ENCODE results near the gene COP1. TPM values are rescaled to one million over a fixed set of nuclear protein-coding genes. Genes with fewer than 3 reads are reported as not detected.

COP1 gene
- total and polyA plus RNA-seq, 2 of the 8 experiments (the other 6 are each of a cell fraction or from before 2014, with no cell fraction given) = 26.2 to 44.9 TPM

DNA sequence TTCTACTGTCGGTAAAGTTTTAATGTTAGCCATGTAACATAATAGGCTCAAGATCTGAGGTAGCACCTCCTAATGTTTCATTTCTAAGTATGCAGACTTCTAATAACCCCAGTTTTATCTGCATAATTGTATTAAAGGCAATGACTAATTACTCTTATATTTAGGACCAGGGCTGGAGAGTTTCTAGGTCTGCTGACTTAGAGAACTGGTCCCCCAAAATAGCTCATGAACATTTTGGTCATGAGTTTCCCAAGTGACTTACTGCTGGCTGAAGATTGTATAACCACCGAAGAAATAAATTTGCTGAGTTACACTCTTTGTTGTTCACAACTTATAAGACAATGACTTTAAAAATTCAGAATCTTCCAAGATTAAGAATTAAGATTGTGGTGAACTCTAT, 265.9 kb downstream of the COP1 start:
- H3K56ac ChIP-seq (replicated peaks; ENCODE audit: insufficient read length, low read depth, low read length) = no peak overlapping the region
- H3K18ac ChIP-seq (ENCODE audit: extremely low read depth, low read length) = no peak overlapping the region
- no peak overlapping the region for H3K4ac ChIP-seq (replicated peaks; ENCODE audit: insufficient read length, low read depth, low read length)
- no peak overlapping the region for H4K8ac ChIP-seq (ENCODE audit: extremely low read depth, insufficient read depth, low read length)
- ChIA-PET POLR2A (ENCODE audit: partially characterized antibody) (no interaction called here), CTCF (ENCODE audit: partially characterized antibody) (interaction anchor here (1.4 kb wide), 1 partner anchor 133 kb away, joined by 4 read pairs; no protein-coding TSS in a partner anchor)
- no peaks in the 10 kb centered on the region for H3K9me3 ChIP-seq (ENCODE audit: insufficient read depth in 2 of 2, low read depth in 1 of 2, low read length in 1 of 2)
- H3K4me2 ChIP-seq (ENCODE audit: insufficient read depth in 1 of 2, low read depth in 2 of 2, low read length in 2 of 2) = no peak overlapping the region
- no peak overlapping the region for H2AK5ac ChIP-seq (ENCODE audit: low read depth, low read length)
- H3K79me1 ChIP-seq (ENCODE audit: low read depth, low read length) = no peaks in the 10 kb centered on the region
- H3K4me3 ChIP-seq (ENCODE audit: extremely low read depth in 1 of 4, insufficient read depth in 2 of 4, low read depth in 3 of 4, low read length in 4 of 4) = no peak overlapping the region
- no peaks in the 10 kb centered on the region for H3K27me3 ChIP-seq (replicated peaks in 1 of 4; ENCODE audit: control insufficient read depth in 3 of 4, extremely low read depth in 1 of 4, insufficient read depth in 3 of 4, low read length in 3 of 4)
- no peak overlapping the region for H3K9ac ChIP-seq (replicated peaks in 1 of 4; ENCODE audit: extremely low read depth in 1 of 4, low read depth in 3 of 4, low read length in 3 of 4)
- no peak overlapping the region for H4K5ac ChIP-seq (ENCODE audit: insufficient read length, low read depth, low read length)
- H4K20me1 ChIP-seq (replicated peaks in 1 of 2; ENCODE audit: control insufficient read depth in 1 of 2, insufficient read depth in 2 of 2, low read length in 2 of 2) = no peaks in the 10 kb centered on the region
- H3K36me3 ChIP-seq (ENCODE audit: control insufficient read depth in 2 of 4, insufficient read depth in 4 of 4, low read length in 3 of 4) = peaks cover 0 to 2% (median under 1%) of the 10 kb centered on the region in 4 experiments; a peak in 3 of 8 replicates
- H3K14ac ChIP-seq (ENCODE audit: insufficient read length) = no peak overlapping the region
- H2BK20ac ChIP-seq (ENCODE audit: low read length) = no peak overlapping the region
- no peaks in the 10 kb centered on the region for H3K23me2 ChIP-seq (ENCODE audit: low read depth, low read length)
- H2BK15ac ChIP-seq (ENCODE audit: low read length) = no peak overlapping the region
- FAIRE-seq (no peak), DNase-seq (ENCODE audit: low read depth in 1 of 2, low spot score in 2 of 2) (no peak)
- H2BK5ac ChIP-seq (ENCODE audit: low read depth, low read length) = no peak overlapping the region
- peaks cover 0 to 5% (median 2%) of the 10 kb centered on the region in 4 experiments; a peak in 2 of 7 replicates for H3K4me1 ChIP-seq (replicated peaks in 1 of 4; ENCODE audit: control insufficient read depth in 3 of 4, insufficient read depth in 4 of 4, low read length in 3 of 4)
- no peak overlapping the region for H2AFZ ChIP-seq (ENCODE audit: low read length)
- H3K23ac ChIP-seq (ENCODE audit: insufficient read length) = no peak overlapping the region
- H3K27ac ChIP-seq (ENCODE audit: low read depth, low read length) = no peak overlapping the region
- 91% methylated on average over 2 of the region's 2 CpGs; no CpG with 5 or more reads in 1 of the 2 experiments for WGBS, 2 experiments (ENCODE audit: extremely low coverage in 1 of 2, insufficient coverage in 1 of 2, insufficient read length in 1 of 2, insufficient replicate concordance in 2 of 2, low coverage in 1 of 2, low lambda C conversion rate in 2 of 2, missing lambda C conversion rate in 1 of 2)
- no peak overlapping the region for H4K91ac ChIP-seq (replicated peaks; ENCODE audit: insufficient read length, low read length)
- no peak overlapping the region for H2BK120ac ChIP-seq (replicated peaks; ENCODE audit: low read depth, low read length)
- H2BK12ac ChIP-seq (ENCODE audit: low read depth, low read length) = no peak overlapping the region
- H3K79me2 ChIP-seq (ENCODE audit: control insufficient read depth in 1 of 2, insufficient read depth in 2 of 2, low read length in 2 of 2) = no peaks in the 10 kb centered on the region
